HG03139 (cell line): ENCODE results near the gene RREB1.
"Not testable (repeated sequence)": the region's sequence is repeated elsewhere in the genome, so short reads cannot be mapped to it uniquely, and the experiment has no call there.

Source experiments
- ATAC-seq: cut with Tn5 transposase; IDR thresholded peaks from one replicate; pipeline ENCODE4 v1.9.1; 2021; ENCODE audit not compliant: unreplicated experiment

Gene RREB1

GRCh38 chr6:7142228-7142801 is 34.6 kb downstream of the RREB1 start:
- ATAC-seq, result no peak

- ATAC-seq, result no peak
Observed at GRCh38 chr6:7142918-7143475, 35.2 kb downstream of the RREB1 start.

GRCh38 chr6:7143476-7143974 is 35.8 kb downstream of the RREB1 start:
- ATAC-seq, result no peak

GRCh38 chr6:7144872-7145584 is 37.3 kb downstream of the RREB1 start:
- no peak for ATAC-seq

GRCh38 chr6:7145585-7145884 is 37.8 kb downstream of the RREB1 start:
- ATAC-seq, result no peak

GRCh38 chr6:7145885-7146828 is 38.4 kb downstream of the RREB1 start:
- ATAC-seq, result peak; percentile 48

- no peak for ATAC-seq
Observed at GRCh38 chr6:7147051-7147671, 39.4 kb downstream of the RREB1 start.

GRCh38 chr6:7148100-7148822 is 40.5 kb downstream of the RREB1 start:
- no peak for ATAC-seq

- ATAC-seq, result no peak
Observed at GRCh38 chr6:7150381-7151064, 42.8 kb downstream of the RREB1 start.

GRCh38 chr6:7151381-7151780 is 43.6 kb downstream of the RREB1 start:
- ATAC-seq, result no peak

- no peak for ATAC-seq
Observed at GRCh38 chr6:7152462-7152861, 44.7 kb downstream of the RREB1 start.

- ATAC-seq, result no peak
Observed at GRCh38 chr6:7153789-7154188, 46.0 kb downstream of the RREB1 start.

GRCh38 chr6:7154341-7155139 is 46.8 kb downstream of the RREB1 start:
- peak; percentile 65 for ATAC-seq

- peak; percentile 36 for ATAC-seq
Observed at GRCh38 chr6:7155871-7156579, 48.3 kb downstream of the RREB1 start.

GRCh38 chr6:7156643-7157278 is 49.0 kb downstream of the RREB1 start:
- ATAC-seq, result no peak

- ATAC-seq, result not testable (repeated sequence)
Observed at GRCh38 chr6:7157307-7157706, 49.5 kb downstream of the RREB1 start.

- no peak for ATAC-seq
Observed at GRCh38 chr6:7157752-7158616, 50.2 kb downstream of the RREB1 start.
